Erythroblast (primary cell): Measurements from ENCODE around the gene RRBP1.

ENCODE experiments used
- DNase-seq, 2 experiments: peaks; one replicate each; lab custom pipeline; 2025; lab: John Stamatoyannopoulos, UW
- GATA1 ChIP-seq: IDR thresholded peaks from 2 replicates; pipeline ENCODE4 v1.6.1; 2011; ENCODE audit warnings: low read depth, mild to moderate bottlenecking, control low read depth, low read length, moderate library complexity
- POLR2A ChIP-seq: IDR thresholded peaks from 2 replicates; pipeline ENCODE4 v1.6.1; 2011; ENCODE audit warnings: mild to moderate bottlenecking, low read length

Gene RRBP1

GRCh38 chr20:17637413-17637780 is 44.6 kb downstream of the RRBP1 start:
- DNase-seq: no peak

GRCh38 chr20:17636523-17637412 is 45.3 kb downstream of the RRBP1 start:
- no peak for DNase-seq
- no peak for TF ChIP-seq POLR2A
- no peak for TF ChIP-seq GATA1

More at GRCh38 chr20:17637413-17637780, 44.6 kb downstream of the RRBP1 start:
- TF ChIP-seq POLR2A: no peak
- no peak for TF ChIP-seq GATA1

GRCh38 chr20:17635332-17636244 is 46.5 kb downstream of the RRBP1 start:
- DNase-seq: no peak
- TF ChIP-seq GATA1 (no peak), POLR2A (no peak)

- TF ChIP-seq POLR2A (no peak), GATA1 (no peak)
- no peak for DNase-seq
Observed at GRCh38 chr20:17634661-17635331, 47.2 kb downstream of the RRBP1 start.

- DNase-seq: no peak
- TF ChIP-seq GATA1 (no peak), POLR2A (no peak)
Observed at GRCh38 chr20:17633850-17634500, 48.1 kb downstream of the RRBP1 start.

- no peak for DNase-seq
- TF ChIP-seq GATA1: no peak
- no peak for TF ChIP-seq POLR2A
Observed at GRCh38 chr20:17633221-17633849, 48.7 kb downstream of the RRBP1 start.

GRCh38 chr20:17631576-17632319 is 50.3 kb downstream of the RRBP1 start:
- DNase-seq: no peak
- TF ChIP-seq POLR2A (no peak), GATA1 (no peak)

GRCh38 chr20:17630806-17631195 is 51.2 kb downstream of the RRBP1 start:
- DNase-seq: no peak
- TF ChIP-seq GATA1 (no peak), POLR2A (no peak)

GRCh38 chr20:17630151-17630805 is 51.8 kb downstream of the RRBP1 start:
- no peak for TF ChIP-seq POLR2A
- no peak for TF ChIP-seq GATA1
- DNase-seq: no peak

GRCh38 chr20:17629678-17630089 is 52.4 kb downstream of the RRBP1 start:
- TF ChIP-seq POLR2A: no peak
- TF ChIP-seq GATA1: no peak
- DNase-seq: no peak

- TF ChIP-seq POLR2A: no peak
- no peak for TF ChIP-seq GATA1
- no peak for DNase-seq
Observed at GRCh38 chr20:17629025-17629424, 53.0 kb downstream of the RRBP1 start.
